Activated T-helper 17 cell treated with anti-CD3 and anti-CD28 coated beads, Interleukin-2, amount 50 U/mL, for 72 hours (primary cell): ENCODE measurements around the gene FRMD4A. TPM values are rescaled to one million over a fixed set of nuclear protein-coding genes. Genes with fewer than 3 reads are reported as not detected.
"Not testable (repeated sequence)": the region's sequence is repeated elsewhere in the genome, so short reads cannot be mapped to it uniquely, and the experiment has no call there.

Experiments used
- ATAC-seq: fragments of 150-1000 bp; cut with Tn5 transposase; replicated peaks from 2 replicates; pipeline ENCODE4 v1.10.0; 2021; ENCODE audit warnings: mild to moderate bottlenecking, moderate library complexity
- H3K27ac Mint-ChIP-seq: one replicate; pipeline ENCODE4 v1.8.0; 2022; ENCODE audit warnings: mixed read lengths
- H3K27me3 Mint-ChIP-seq: one replicate; pipeline ENCODE4 v1.8.0; 2022; ENCODE audit warnings: mixed read lengths
- H3K36me3 Mint-ChIP-seq: one replicate; pipeline ENCODE4 v1.8.0; 2022; ENCODE audit warnings: low read depth, mild to moderate bottlenecking, mixed read lengths
- H3K4me1 Mint-ChIP-seq: one replicate; pipeline ENCODE4 v1.8.0; 2022; ENCODE audit warnings: mixed read lengths
- H3K4me3 Mint-ChIP-seq: one replicate; pipeline ENCODE4 v1.8.0; 2022; ENCODE audit warnings: mild to moderate bottlenecking, mixed read lengths
- H3K9me3 Mint-ChIP-seq: one replicate; pipeline ENCODE4 v1.8.0; 2022; ENCODE audit warnings: mixed read lengths
- total RNA-seq, 2 donors: library from RNA; stranded (reverse); gene quantifications; one replicate each; pipeline ENCODE4 v1.2.3, GENCODE V29; 2022

The FRMD4A gene
- total RNA-seq, 2 donors from 2014 or later: 0.69 to 2.0 TPM

- H3K4me1 Mint-ChIP-seq: no peaks in the 10 kb centered on the region
- no peak for ATAC-seq
- no peaks in the 10 kb centered on the region for H3K36me3 Mint-ChIP-seq
- H3K4me3 Mint-ChIP-seq: no peak overlapping the region
- H3K9me3 Mint-ChIP-seq: no peaks in the 10 kb centered on the region
- no peak overlapping the region for H3K27ac Mint-ChIP-seq
- H3K27me3 Mint-ChIP-seq: peaks cover 3% of the 10 kb centered on the region
These were observed 458.9 kb downstream of the FRMD4A start for GRCh38 chr10:13871776-13872175.

GRCh38 chr10:13871011-13871410 lies 459.7 kb downstream of the FRMD4A start:
- H3K27me3 Mint-ChIP-seq: peaks cover 3% of the 10 kb centered on the region
- no peaks in the 10 kb centered on the region for H3K4me1 Mint-ChIP-seq
- H3K27ac Mint-ChIP-seq: no peak overlapping the region
- no peak overlapping the region for H3K4me3 Mint-ChIP-seq
- no peaks in the 10 kb centered on the region for H3K36me3 Mint-ChIP-seq
- no peak for ATAC-seq
- no peaks in the 10 kb centered on the region for H3K9me3 Mint-ChIP-seq

GRCh38 chr10:13869295-13869664 lies 461.4 kb downstream of the FRMD4A start:
- ATAC-seq: no peak
- Mint-ChIP-seq H3K4me1 (no peaks in the 10 kb centered on the region), H3K9me3 (no peaks in the 10 kb centered on the region), H3K27ac (no peak overlapping the region), H3K27me3 (peaks cover 3% of the 10 kb centered on the region), H3K36me3 (no peaks in the 10 kb centered on the region), H3K4me3 (no peak overlapping the region)

GRCh38 chr10:13868528-13869294 lies 462.0 kb downstream of the FRMD4A start:
- H3K4me1 Mint-ChIP-seq: no peaks in the 10 kb centered on the region
- peaks cover 3% of the 10 kb centered on the region for H3K27me3 Mint-ChIP-seq
- H3K36me3 Mint-ChIP-seq: no peaks in the 10 kb centered on the region
- H3K9me3 Mint-ChIP-seq: no peaks in the 10 kb centered on the region
- no peak overlapping the region for H3K27ac Mint-ChIP-seq
- H3K4me3 Mint-ChIP-seq: no peak overlapping the region
- ATAC-seq: no peak

GRCh38 chr10:13867822-13868221 lies 462.9 kb downstream of the FRMD4A start:
- H3K27ac Mint-ChIP-seq: no peak overlapping the region
- no peaks in the 10 kb centered on the region for H3K27me3 Mint-ChIP-seq
- H3K4me1 Mint-ChIP-seq: no peaks in the 10 kb centered on the region
- no peaks in the 10 kb centered on the region for H3K36me3 Mint-ChIP-seq
- no peak overlapping the region for H3K4me3 Mint-ChIP-seq
- no peak for ATAC-seq
- H3K9me3 Mint-ChIP-seq: no peaks in the 10 kb centered on the region

GRCh38 chr10:13865758-13866491 lies 464.8 kb downstream of the FRMD4A start:
- Mint-ChIP-seq H3K27ac (no peak overlapping the region), H3K36me3 (no peaks in the 10 kb centered on the region), H3K9me3 (no peaks in the 10 kb centered on the region), H3K27me3 (no peaks in the 10 kb centered on the region), H3K4me3 (no peak overlapping the region), H3K4me1 (no peaks in the 10 kb centered on the region)
- no peak for ATAC-seq

- not testable (repeated sequence) for ATAC-seq, H3K9me3 Mint-ChIP-seq, H3K27ac Mint-ChIP-seq, H3K4me1 Mint-ChIP-seq, H3K36me3 Mint-ChIP-seq, H3K27me3 Mint-ChIP-seq, H3K4me3 Mint-ChIP-seq
These were observed 465.5 kb downstream of the FRMD4A start for GRCh38 chr10:13865220-13865619.

- no peak overlapping the region for H3K4me3 Mint-ChIP-seq
- H3K27ac Mint-ChIP-seq: no peak overlapping the region
- H3K9me3 Mint-ChIP-seq: no peaks in the 10 kb centered on the region
- ATAC-seq: no peak
- H3K4me1 Mint-ChIP-seq: no peaks in the 10 kb centered on the region
- H3K36me3 Mint-ChIP-seq: no peaks in the 10 kb centered on the region
- H3K27me3 Mint-ChIP-seq: peaks cover 3% of the 10 kb centered on the region
These were observed 468.0 kb downstream of the FRMD4A start for GRCh38 chr10:13862546-13863233.

- no peaks in the 10 kb centered on the region for H3K36me3 Mint-ChIP-seq
- H3K9me3 Mint-ChIP-seq: no peaks in the 10 kb centered on the region
- no peak overlapping the region for H3K4me3 Mint-ChIP-seq
- H3K4me1 Mint-ChIP-seq: no peaks in the 10 kb centered on the region
- ATAC-seq: no peak
- peaks cover 8% of the 10 kb centered on the region for H3K27me3 Mint-ChIP-seq
- H3K27ac Mint-ChIP-seq: no peak overlapping the region
These were observed 469.8 kb downstream of the FRMD4A start for GRCh38 chr10:13860886-13861285.

GRCh38 chr10:13859979-13860654 lies 470.6 kb downstream of the FRMD4A start:
- Mint-ChIP-seq H3K27ac (no peak overlapping the region), H3K4me1 (no peaks in the 10 kb centered on the region), H3K4me3 (no peak overlapping the region), H3K27me3 (peaks cover 9% of the 10 kb centered on the region), H3K36me3 (no peaks in the 10 kb centered on the region), H3K9me3 (no peaks in the 10 kb centered on the region)
- no peak for ATAC-seq

GRCh38 chr10:13858709-13859108 lies 472.0 kb downstream of the FRMD4A start:
- peaks cover 9% of the 10 kb centered on the region for H3K27me3 Mint-ChIP-seq
- ATAC-seq: no peak
- no peak overlapping the region for H3K4me3 Mint-ChIP-seq
- no peaks in the 10 kb centered on the region for H3K4me1 Mint-ChIP-seq
- H3K36me3 Mint-ChIP-seq: no peaks in the 10 kb centered on the region
- H3K9me3 Mint-ChIP-seq: no peaks in the 10 kb centered on the region
- no peak overlapping the region for H3K27ac Mint-ChIP-seq

GRCh38 chr10:13857451-13857850 lies 473.3 kb downstream of the FRMD4A start:
- H3K27ac Mint-ChIP-seq: no peak overlapping the region
- H3K36me3 Mint-ChIP-seq: no peaks in the 10 kb centered on the region
- no peak overlapping the region for H3K4me3 Mint-ChIP-seq
- no peak for ATAC-seq
- no peaks in the 10 kb centered on the region for H3K9me3 Mint-ChIP-seq
- H3K27me3 Mint-ChIP-seq: peaks cover 9% of the 10 kb centered on the region
- peaks cover 5% of the 10 kb centered on the region for H3K4me1 Mint-ChIP-seq

- Mint-ChIP-seq H3K9me3 (no peaks in the 10 kb centered on the region), H3K4me3 (no peak overlapping the region), H3K27me3 (peaks cover 9% of the 10 kb centered on the region), H3K4me1 (peaks cover 5% of the 10 kb centered on the region), H3K27ac (no peak overlapping the region), H3K36me3 (no peaks in the 10 kb centered on the region)
- ATAC-seq: no peak
These were observed 476.9 kb downstream of the FRMD4A start for GRCh38 chr10:13853854-13854253.

- Mint-ChIP-seq H3K9me3 (no peaks in the 10 kb centered on the region), H3K27me3 (peaks cover 5% of the 10 kb centered on the region), H3K36me3 (no peaks in the 10 kb centered on the region), H3K4me3 (no peak overlapping the region), H3K27ac (no peak overlapping the region), H3K4me1 (peaks cover 5% of the 10 kb centered on the region)
- no peak for ATAC-seq
These were observed 477.9 kb downstream of the FRMD4A start for GRCh38 chr10:13852872-13853271.
